Activated CD4-positive, CD25-positive, alpha-beta regulatory T cell (primary cell): Measurements from ENCODE around the gene MAP2K7.
A peak's percentile ranks its signal among the peaks of the same experiment; 100 is the strongest.

ENCODE experiments used
- DNase-seq, 4 experiments: peaks; one replicate each; lab custom pipeline; 2025; lab: John Stamatoyannopoulos, UW

The MAP2K7 gene

DNA sequence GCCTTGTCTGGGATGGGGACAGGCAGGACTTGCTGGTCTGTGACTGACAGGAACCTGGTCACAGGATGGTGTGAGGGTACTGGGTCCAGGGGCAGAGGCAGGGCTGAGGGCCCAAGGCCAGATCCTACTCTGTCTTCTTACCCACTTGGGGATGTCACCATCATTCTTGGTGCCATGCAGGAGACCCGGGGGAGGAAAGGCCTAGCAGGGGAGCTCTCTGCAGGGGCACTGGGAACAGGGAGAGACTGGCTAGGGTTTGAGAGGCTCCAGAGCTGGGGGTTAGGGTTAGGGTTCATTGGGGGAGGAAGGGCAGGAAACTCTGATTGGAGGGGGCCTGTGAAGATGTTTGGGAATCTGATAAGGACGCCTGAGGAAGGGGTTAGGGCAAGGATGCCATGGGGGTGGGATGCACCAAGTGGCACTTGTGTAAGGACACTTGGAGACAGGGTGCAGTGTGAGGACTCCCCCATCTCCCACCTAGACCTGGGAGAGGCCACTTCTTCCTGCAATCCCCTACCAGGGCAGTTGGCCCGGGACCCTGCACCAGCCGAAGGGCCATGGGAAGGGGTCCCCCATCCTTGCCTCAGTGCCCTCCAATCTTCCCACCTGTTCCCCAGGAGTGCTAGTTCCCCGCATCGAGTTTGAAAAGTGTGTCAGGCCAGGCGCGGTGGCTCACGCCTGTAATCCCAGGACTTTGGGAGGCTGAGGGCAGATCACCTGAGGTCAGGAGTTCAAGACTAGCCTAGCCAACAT, 36.4 kb upstream of the MAP2K7 start:
- DNase-seq = no peak

DNA sequence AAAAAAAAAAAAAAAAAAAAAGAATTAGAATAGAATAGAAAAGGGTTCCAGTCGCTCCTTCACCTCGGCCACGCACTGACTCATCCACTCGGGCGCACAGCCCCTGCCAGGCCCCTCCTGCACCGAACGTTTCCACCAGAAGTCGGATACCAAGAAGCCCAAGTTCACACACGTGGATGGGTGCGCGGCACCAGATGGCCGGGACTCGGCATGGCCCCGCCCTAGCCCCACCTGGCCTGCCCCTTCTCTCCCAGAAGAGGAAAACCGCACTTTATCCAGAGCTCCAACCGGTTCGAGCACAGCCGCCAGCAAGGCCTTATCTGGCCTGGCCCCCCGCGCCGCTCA, 35.4 kb upstream of the MAP2K7 start:
- peak in 1 of 4 experiments; percentile 43 for DNase-seq

DNA sequence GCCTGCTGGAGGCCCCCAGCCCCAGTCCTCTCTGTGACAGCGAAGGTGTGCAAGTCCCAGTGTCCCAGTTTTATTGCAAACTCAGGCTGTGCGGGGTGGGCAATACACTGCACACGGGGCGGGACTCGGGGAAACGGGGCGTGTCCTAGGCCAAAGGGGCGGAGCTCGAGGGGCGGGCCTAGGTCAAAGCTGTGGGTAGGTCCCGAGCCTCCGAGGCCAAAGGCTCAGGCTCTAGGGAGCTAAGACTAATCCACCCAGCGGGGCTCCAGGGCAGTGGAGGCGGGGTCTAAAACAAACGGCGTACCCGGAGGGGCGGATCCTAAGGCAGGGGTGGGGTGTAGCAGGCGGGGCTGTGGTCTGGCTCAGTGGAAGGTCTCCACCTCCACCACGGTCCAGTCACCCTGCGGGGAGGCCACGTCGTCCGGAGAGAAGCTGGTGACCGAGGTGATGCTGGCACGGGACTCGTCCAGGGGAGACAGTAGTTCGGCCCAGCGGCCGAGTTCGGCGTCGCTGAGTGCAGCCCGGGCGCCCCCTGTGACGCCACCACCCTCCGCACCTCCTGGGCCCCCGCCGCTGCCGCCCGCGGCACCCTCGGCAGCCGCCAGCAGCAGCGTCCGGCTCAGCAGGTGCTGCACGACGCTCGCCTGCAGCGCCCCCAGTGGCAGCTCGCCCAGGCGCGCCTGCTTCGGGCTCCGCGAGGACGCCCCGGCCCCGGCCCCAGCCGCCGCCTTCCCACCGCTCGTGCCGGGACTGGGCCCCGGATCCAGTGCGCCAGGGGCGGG, 34.8 kb upstream of the MAP2K7 start:
- DNase-seq = peak; percentile 58 to 78 (median 70)

DNA sequence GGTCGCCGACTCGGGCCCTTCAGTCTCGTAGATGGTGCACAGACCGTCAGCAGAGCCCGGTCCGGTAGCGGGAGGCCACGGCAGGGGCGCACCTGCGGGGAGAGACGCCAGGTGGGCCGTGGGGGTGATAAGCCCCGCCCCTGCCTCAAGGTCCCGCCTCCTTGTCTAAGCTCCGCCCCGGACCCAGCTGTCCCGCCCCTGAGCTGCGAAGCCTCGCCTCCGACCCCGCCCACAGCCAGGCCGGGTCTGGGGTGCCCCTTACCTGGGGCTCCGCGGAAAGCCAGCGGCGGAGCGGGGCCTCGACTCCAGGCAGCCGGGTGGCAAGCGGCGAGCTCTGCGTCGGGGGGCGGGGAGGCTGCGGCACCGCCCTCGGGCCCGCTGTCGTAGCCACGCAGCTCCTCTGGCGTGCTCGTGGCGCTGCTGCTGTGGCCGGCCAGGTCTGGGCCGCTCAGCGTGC, 34.2 kb upstream of the MAP2K7 start:
- DNase-seq = peak; percentile 58 to 76 (median 64)

DNA sequence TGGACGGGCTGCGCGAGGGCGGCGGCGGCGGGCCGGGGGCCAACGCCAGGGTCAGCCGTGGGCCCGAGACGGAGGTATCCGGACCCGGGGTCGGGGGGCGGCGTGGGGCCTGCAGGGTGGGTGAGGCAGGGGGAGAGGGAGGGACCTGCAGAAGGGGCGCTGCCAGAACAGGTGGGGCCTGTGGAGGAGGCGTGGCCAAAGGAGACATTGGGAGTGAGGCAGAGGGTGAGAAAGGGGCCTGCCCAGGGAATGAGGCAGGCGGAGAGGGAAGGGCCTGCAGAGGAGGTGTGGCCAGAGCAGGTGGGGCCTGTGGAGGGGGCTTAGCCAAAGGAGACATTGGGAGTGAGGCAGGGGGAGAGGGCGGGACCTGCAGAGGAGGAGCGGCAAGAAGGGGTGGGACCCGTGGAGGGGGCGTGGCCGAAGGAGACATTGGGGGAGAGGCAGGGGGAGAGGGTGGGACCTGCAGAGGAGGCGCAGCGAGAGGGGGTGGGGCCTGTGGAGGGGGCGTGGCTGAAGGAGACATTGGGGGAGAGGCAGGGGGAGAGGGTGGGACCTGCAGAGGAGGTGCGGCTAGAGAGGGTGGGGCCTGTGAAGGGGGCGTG, 33.7 kb upstream of the MAP2K7 start:
- DNase-seq = peak in 2 of 4 experiments; percentile 28 to 41

DNA sequence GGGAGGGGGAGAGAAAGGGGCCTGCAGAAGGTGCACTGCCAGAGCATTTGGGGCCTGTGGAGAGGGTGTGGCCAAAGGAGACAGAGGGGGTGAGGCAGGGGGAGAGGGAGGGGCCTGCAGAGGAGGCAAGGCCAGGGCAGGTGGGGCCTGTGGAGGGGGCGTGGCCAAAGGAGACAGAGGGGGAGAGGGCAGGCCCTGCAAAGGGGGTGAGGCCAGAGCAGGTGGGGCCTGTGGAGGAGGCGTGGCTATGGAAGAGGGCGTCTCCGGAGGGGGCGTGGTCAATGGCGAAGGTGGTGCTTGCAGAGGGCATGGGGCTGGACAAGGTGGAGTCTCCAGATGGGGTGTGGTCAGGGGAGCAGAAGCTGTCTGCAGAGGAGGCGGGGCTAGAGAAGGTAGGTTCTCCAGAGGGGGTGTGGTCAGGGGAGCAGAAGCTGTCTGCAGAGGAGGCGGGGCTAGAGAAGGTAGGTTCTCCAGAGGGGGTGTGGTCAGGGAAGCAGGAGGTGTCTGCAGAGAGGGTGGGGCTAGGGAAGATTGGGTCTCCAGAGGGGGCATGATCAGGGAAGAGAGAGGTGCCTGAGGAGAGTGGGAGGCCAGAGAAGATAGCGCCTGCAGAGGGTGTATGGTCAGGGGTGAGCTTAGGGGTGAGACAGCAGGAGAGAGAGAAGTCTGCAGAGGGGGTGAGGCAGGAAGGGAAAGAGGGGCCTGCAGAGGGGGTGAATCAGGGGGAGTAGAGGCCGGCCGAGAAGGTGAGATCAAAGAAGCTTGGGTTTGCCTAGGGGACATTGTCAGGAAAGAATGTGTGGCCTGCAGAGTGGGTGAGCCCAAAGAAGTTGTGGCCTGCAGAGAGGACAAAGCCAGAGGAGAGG, 32.9 kb upstream of the MAP2K7 start:
- no peak for DNase-seq

DNA sequence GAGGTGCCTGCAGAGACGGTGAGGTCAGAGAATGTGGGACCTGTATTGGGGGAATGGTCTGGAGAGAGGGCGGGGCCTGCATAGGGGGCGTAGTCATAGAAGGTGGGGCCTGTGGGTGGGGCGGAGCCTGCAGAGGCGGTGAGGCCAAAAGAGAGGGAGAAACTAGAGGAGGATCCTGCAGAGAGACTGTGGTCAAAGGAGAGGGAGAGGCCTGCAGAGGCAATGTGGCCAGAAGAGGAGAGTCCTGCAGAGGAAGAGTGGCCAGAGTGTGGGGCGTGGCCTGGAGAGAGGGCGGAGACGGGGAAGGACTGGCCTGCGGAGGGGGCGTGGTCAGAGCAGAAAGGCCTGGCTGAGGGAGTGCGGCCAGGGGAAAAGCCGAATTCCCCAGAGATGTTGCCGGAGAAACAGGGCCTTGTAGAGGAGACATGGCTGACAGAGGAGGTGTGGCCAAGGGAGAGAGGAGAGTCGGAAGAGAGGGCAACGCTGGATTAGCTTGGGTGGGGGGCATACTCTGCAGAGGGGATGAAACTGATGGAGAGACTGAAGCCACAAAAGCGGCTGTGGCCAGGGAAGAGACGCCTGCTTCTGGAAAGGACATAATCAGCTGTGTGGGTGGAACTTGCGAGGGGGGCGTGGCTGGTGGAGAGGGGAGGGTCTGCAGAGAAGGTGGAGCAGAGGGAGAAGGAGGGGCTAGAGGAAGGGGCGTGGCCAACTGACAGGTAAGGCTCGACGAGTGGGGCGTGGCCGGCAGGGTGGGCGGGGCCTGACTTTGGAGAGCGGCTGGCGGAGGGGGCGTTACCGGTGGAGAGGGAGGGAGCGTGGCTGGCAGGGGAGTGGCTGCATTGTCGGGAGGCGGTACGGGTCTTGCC, 32.0 kb upstream of the MAP2K7 start:
- peak; percentile 43 to 66 (median 58) for DNase-seq

DNA sequence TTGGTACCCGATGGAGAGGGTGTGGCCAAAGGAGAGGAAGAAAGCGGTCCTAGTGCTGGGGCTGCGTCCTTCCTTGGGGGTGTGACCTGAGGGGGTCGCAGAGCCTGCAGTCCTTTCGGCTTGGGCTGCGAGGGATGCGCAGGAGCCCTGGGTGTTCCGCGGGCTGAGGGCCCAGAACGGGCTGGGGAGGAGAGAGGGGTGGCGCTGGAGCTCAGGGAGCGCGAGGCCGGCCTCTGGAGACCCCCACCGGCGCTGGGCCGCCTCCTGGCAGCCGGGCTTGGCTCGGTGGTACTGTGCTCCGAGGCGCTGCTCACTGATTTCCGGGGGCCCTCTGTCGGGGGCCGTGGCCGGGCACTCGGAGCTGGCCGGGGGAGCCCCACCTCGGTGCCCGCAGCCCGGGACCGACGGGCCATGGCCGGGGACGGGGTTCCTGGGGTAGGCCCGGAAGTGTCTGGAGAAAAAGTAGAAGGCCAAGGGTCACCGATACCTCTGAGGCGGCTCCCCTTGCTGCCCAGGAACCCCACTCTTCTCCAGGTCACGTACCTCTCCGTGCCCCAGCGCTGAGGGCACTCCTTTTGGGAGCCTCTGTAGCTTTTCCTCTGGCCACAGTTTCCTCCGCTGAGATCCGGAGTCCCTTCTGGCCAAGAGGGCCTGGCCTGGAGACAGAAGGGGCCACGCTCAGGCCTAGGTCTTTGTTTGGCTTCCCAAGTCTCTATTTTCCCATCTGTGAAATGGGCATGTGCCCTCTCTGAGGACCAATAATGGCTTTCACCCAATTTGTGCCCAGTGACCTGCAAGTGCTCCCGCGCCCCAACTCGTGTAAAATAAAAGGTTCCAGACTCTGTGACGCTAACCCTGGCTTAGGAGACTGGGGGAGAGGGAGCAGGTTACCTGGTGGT, 31.1 kb upstream of the MAP2K7 start:
- DNase-seq = no peak

DNA sequence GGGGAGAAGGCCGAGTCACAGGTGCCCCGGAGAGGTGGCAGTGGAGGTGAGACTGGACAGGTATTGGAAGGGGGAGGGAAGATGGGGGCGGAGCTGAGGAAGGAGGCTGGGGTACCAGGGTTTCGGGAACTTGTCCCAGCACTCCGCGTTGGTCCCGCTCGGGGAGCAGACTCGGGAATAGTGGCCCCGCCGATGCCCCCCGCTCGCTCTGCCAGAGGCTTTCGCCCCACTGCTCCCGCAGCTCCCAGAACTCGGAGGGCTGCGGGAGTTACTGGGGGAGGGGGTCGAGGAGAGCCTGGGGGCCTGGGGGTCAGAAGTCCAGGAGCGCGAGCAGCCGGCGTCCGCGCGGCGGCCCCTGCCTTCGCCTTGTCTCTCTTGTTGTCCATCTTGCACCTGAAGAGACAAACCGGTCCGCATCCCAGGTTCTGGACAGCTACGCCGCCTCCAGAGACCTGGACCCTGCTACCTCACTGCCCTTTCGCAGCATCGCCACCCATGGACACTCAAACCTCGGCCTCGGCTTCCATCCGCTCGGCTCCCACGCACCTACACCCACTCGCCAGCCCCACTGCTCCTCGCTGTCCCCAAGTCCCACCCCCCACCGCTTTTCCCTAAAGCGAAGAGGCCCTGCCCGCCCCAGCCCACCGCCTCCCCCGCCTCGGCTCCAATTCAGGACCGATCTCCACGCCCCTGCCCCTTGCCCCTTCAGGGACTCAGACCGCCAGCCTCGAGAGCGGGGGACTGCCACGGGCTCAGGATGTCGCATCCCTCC, 30.2 kb upstream of the MAP2K7 start:
- DNase-seq = no peak

DNA sequence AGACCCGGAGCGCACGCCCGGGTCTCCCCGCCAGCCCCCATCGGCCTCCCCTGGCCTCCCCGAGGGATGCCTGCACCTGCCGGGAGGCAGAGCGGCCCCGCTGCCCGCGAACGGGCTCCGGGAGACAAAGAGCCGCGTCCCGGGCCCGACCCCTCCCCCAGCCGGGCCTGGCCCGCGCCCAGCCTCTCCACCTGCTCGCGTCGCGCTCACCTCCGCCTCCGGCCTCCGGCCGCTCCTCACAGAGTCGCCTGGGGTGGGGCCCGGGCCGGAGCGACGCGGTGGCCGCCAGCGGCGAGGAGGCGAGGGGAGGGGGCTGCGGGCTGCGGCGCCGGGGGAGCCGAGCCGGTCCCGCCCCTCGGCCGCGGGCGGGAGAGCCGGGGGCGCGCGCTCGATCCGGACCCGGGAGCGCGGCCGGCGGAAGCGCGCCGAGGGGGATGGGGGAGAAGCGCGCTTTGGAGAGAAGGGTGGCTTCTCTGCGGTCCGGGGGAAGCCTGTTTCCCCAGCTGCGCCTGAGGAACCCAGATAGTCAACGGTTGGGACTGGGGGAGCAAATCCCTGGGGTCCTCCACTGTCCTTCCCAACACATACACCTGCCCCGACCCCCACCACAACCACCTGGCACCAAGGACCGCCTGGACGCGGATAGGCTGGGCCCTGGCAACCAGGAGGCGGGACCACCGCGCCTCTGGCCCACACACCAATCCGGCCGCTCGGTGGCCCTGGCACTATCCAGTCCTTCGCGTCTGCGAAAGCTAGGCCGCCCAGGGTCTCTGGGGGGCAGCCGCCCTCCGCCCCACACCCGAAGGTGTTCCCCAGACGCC, 29.4 kb upstream of the MAP2K7 start, which contains the start of gene PRR36:
TSS of gene PRR36 (minus strand) at position 315 of the 821 bp plus-strand sequence. CDS start 701 bp downstream, outside the sequence.
- DNase-seq = no peak

DNA sequence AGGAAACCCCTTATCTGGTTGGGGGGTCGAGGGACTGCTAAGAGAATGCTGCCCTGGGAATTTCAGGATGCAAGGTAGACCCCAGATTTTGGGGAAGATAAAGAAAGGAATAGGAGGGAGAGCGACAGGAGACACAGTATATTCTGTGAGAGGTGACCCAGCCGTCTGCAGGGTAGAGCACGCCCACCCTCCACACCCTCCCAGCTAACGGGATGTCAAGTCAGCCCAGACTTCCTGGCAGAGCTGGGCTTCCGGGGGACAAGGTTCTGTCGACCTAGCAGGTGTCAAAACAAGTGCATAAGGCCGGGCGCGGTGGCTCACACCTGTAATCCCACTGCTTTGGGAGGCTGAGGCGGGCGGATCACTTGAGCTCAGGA, 28.8 kb upstream of the MAP2K7 start:
- DNase-seq = no peak

DNA sequence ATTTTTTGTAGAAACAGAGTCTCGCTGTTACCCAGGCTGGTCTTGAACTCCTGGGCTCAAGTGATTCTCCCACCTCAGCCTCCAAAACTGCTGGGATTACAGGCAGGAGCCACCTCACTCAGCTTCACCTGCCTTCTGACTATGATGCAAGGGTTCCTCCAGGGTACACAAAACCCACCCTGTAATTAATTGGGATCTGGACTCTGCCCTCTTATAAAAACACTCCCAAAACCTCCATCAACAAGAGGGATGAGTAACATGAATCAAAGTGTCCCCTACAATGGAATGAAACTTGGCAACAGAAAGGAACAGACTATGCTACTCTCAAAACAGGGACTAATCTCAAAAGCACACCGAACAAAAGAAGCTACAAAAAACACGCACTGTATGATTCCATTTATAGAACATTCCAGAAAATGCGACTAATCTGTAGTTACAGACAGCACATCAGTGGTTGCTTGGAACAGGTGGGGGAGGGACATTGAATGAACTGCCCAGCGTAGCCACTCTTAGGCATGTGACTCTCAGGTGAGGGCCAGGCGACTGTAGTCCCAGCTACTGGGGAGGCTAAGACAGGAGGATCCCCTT, 26.3 kb upstream of the MAP2K7 start:
- no peak for DNase-seq

DNA sequence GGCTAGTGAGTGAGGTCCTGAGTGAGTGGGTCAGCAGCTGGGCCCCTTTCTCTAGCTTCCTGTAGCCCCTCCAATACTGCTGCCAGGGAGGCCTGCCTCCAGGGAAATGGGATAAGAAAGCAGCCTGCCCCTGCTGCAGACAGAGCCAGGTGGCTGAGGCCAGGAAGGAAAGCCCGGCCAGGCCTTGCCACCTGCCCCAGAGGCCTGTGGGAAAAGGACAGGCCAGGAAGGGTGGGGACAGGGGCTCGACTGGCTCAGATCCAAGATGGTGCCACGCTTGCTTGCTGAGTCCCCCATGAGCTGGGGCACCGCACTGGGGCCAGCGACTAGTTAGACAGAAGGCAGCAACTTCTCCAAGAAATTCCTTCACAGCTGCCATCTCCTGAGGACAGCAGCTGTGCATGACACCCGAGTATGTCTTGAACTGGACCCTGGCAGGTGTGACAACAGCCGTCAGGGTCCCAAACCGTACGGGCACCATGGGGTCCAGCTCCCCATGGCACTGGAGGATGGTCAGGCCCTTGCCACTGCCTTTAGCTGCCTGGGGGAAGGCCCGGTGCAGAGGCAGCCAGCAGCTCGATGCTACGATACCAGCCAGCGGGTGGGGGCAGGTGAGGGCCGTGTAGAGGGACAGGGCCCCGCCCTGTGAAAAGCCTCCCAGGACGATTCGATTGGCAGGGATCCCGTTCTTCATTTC, 24.4 kb upstream of the MAP2K7 start:
- DNase-seq = no peak

DNA sequence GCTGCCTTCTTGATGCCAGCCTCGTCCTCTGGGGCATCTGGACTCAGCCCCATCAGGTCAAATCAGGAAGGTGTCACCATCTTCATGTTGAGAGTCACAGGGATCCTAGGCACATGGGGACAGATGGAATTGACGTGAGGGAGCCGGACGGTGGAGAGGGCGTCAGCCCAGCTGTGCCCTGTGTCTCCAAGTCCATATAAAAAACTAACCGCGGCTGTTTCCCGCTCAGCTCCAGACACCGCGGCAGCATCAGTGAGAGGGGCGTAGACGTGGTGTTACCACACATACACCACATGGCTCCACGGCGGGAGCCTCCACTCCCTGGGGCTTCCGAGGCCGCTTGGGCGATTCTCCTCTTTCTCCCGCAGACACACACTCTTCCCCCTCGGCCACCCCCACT, 23.8 kb upstream of the MAP2K7 start:
- DNase-seq = no peak

DNA sequence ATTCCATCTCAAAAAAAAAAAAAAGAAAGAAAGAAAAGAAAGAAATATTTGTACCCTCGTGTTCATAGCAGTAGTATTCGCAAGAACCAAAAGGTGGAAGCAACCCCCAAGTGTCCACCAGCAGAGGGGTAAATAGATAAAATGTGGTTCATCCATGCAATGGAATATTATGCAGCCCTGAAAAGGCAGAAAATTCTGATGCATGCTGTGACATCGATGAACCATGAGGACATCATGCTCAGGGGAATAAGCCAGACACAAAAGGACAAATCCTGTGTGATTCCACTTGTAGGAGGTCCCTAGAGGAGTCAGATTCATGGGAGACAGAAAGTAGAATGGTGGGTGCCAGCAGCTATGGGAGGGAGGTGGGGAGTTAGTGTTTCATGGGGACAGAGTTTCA, 21.8 kb upstream of the MAP2K7 start:
- DNase-seq = no peak

DNA sequence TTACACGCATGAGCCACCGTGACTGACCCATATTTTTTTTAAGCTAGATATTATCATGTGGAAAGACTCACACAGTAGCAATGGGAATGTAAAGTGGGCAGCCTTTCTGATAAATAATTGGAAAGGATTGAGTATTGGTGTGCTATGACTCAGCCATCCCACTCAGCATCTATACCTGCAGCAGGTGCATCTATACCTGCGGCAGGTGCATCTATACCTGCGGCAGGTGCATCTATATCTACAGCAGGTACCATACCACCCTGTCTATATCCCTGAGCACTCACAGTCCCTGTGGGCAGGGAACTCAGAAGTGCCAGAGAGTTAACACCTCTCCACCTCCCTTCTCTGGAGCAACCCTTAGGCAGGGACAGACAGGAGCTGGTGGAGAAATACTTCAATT, 20.6 kb upstream of the MAP2K7 start:
- DNase-seq = no peak
